GM06990 (cell line): ENCODE results near the gene ZP1.
"Not testable (repeated sequence)": the region's sequence is repeated elsewhere in the genome, so short reads cannot be mapped to it uniquely, and the experiment has no call there.

Experiments used
- DNase-seq: peaks from one replicate; pipeline ENCODE4 v3.0.0-alpha.2; 2011; ENCODE audit not compliant: insufficient read length; ENCODE audit errors: extremely low read depth
- H3K27me3 ChIP-seq: replicated peaks from 2 replicates; pipeline ENCODE4 v1.6.0; 2011; ENCODE audit warnings: low read length; ENCODE audit not compliant: control insufficient read depth, insufficient read depth
- H3K36me3 ChIP-seq: 2 replicates; pipeline ENCODE4 v1.5.1; 2011; ENCODE audit warnings: low read length; ENCODE audit not compliant: control insufficient read depth, insufficient read depth
- H3K4me3 ChIP-seq: replicated peaks from 2 replicates; pipeline ENCODE4 v1.5.1; 2011; ENCODE audit warnings: low read depth, mild to moderate bottlenecking, control low read depth, low read length
- TF ChIP-seq, protein P1 (sequence below): IDR thresholded peaks from 2 replicates; pipeline ENCODE4 v1.5.1; 2011; ENCODE audit warnings: low read length, control low read depth, mild to moderate bottlenecking, inconsistent platforms; ENCODE audit not compliant: insufficient read depth, poor library complexity, severe bottlenecking

The ZP1 gene, protein sequence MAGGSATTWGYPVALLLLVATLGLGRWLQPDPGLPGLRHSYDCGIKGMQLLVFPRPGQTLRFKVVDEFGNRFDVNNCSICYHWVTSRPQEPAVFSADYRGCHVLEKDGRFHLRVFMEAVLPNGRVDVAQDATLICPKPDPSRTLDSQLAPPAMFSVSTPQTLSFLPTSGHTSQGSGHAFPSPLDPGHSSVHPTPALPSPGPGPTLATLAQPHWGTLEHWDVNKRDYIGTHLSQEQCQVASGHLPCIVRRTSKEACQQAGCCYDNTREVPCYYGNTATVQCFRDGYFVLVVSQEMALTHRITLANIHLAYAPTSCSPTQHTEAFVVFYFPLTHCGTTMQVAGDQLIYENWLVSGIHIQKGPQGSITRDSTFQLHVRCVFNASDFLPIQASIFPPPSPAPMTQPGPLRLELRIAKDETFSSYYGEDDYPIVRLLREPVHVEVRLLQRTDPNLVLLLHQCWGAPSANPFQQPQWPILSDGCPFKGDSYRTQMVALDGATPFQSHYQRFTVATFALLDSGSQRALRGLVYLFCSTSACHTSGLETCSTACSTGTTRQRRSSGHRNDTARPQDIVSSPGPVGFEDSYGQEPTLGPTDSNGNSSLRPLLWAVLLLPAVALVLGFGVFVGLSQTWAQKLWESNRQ

DNA sequence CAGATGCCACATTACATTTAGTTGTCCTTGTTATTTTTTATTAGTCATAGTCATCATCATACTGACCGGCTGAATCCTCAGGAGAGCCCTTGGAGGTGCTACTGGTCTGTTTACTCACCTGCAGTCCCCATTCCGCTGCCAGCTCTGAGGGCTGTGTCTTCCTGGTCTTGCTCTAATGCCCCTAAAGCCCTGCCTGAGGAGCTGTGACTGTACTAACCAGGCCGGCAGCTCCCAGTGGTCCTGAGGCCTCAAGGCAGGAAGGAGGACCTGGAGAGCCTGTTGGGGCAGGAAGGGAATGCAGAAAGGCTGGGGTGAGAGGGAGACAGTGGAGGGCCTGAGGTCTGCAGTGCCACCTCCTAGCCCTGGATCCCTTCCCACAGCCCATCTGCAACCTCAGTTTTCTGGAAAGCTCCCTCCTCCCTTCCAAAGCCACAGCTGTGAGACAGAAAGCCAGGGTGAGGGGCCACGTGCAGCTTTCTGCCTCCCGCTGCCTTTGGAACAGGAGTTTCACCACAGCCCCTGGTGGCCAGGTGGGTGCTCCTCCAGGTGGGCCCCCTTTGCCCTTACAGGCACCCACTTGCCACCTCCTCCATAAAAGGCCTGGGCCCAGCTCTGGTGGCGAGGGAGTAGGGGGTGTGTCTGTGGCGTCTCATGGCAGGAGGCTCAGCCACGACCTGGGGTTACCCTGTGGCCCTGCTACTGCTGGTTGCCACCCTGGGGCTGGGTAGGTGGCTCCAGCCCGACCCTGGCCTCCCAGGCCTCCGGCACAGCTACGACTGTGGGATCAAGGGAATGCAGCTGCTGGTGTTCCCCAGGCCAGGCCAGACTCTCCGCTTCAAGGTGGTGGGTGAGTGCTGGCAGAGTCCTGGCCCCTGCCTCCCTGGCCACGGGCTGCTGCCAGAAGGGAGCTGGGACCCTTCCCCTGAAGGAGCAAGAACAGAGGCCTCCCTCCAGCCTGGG, at the start of gene ZP1:
Gene ZP1 (plus strand): TSS at position 632 of the 960 bp plus-strand sequence. CDS start 20 bp downstream, at position 652.
- no peaks in the 10 kb centered on the region for H3K36me3 ChIP-seq
- no peaks in the 10 kb centered on the region; the same call in 1 of the 2 replicates for H3K27me3 ChIP-seq
- TF ChIP-seq, protein P1, sequence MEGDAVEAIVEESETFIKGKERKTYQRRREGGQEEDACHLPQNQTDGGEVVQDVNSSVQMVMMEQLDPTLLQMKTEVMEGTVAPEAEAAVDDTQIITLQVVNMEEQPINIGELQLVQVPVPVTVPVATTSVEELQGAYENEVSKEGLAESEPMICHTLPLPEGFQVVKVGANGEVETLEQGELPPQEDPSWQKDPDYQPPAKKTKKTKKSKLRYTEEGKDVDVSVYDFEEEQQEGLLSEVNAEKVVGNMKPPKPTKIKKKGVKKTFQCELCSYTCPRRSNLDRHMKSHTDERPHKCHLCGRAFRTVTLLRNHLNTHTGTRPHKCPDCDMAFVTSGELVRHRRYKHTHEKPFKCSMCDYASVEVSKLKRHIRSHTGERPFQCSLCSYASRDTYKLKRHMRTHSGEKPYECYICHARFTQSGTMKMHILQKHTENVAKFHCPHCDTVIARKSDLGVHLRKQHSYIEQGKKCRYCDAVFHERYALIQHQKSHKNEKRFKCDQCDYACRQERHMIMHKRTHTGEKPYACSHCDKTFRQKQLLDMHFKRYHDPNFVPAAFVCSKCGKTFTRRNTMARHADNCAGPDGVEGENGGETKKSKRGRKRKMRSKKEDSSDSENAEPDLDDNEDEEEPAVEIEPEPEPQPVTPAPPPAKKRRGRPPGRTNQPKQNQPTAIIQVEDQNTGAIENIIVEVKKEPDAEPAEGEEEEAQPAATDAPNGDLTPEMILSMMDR, result no peak
- no peak for DNase-seq
- H3K4me3 ChIP-seq, result no peak within 1 kb of the TSS

DNA sequence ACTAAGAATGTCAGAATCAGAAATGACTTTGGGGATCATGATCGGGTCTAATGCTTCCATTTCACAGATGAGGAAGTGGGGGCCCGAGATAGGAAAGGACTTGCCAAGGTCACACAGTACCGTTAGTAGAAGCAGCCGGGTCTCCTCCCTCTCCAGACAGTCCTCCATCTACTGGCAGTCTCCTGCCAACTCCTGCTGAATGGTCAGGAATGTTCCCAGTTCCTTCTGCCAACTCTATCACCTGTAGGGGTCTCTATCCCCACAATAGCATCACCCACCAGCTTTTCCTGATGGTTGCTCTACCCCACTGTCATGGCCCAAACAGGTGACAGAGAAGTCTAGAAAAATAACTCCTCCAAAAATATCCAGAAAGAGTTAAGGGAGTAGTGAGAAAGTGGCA, 49.3 kb upstream of the ZP1 start:
- H3K4me3 ChIP-seq, result no peak overlapping the region
- no peak for DNase-seq
- H3K27me3 ChIP-seq, result no peaks in the 10 kb centered on the region; the same call in 1 of the 2 replicates
- no peaks in the 10 kb centered on the region for H3K36me3 ChIP-seq
- TF ChIP-seq, protein P1, result no peak

DNA sequence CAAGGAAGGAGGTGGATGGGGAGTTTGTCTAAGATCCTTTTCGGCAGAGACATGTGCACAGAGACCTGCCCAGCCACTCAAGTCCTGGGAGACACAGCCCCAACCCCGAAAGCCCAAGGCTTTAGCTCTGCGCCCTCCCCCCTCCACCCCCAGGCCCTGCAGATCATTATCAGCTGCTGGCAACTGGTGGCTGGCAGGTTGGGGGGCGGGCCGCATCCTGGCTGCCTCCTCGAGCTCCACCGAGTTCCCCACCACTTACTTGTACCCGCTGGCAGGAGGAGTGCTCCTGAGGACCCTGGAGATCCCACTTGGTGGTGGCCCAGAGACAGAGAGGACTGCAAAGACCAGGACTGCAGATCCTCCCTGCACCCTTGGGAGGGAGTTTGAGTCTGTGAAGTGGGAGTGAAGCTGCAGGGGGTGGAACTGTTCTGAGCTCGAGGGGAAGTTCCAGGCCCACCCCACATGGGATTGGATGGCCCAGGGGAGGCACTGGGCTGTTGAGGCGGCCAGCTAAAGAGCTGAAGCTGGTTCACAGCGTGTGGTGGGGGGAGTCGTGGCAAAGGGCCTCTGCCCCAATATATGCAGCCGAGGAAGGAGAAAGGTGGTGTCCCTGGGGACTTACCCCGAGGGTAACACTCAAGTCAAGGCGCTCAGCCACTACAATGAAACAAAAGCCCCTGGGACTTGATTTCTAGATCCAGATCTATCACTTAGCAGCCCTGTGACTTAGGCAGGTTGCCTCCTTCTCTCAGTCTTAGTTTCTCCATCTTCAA, 45.3 kb upstream of the ZP1 start:
- Histone ChIP-seq H3K4me3 (no peak overlapping the region), H3K27me3 (no peaks in the 10 kb centered on the region; the same call in 1 of the 2 replicates), H3K36me3 (no peaks in the 10 kb centered on the region)
- peak; percentile 29 for DNase-seq
- TF ChIP-seq, protein P1, result no peak

DNA sequence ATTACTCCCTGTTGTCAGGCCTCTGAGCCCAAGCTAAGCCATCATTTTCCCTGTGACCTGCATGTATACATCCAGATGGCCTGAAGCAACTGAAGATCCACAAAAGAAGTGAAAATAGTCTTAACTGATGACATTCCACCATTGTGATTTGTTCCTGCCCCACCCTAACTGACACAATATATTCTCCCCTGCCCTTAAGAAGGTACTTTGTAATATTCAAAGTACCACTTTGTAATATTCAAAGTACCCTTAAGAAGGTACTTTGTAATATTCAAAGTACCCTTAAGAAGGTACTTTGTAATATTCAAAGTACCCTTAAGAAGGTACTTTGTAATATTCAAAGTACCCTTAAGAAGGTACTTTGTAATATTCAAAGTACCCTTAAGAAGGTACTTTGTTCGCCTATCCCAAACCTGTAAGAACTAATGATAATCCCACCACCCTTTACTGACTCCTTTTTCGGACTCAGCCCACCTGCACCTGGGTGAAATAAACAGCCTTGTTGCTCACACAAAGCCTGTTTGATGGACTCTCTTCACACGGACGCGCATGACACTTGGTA, 43.5 kb upstream of the ZP1 start:
- not testable (repeated sequence) for H3K27me3 ChIP-seq, H3K4me3 ChIP-seq, H3K36me3 ChIP-seq, DNase-seq

DNA sequence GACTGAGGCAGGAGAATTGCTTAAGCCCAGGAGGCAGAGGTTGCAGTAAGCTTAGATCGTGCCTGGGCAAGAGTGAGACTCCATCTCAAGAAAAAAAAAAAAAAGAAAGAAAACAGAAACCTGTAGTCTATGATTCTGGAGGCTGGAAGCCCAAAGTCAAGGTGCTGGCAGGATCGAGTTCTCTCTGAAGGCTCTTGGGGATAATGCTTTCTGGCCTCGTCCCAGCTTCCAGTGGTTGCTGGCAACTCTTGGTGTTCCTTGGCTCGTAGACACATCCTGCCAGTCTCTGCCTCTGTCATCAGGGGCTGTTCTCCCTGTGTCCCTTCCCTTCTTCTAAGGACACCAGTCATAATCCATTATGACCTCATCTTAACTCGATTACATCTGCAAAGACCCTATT, 42.2 kb upstream of the ZP1 start:
- TF ChIP-seq, protein P1, result no peak
- Histone ChIP-seq H3K27me3 (no peaks in the 10 kb centered on the region), H3K36me3 (no peaks in the 10 kb centered on the region), H3K4me3 (no peak overlapping the region)
- DNase-seq, result no peak
